NCI-H2107 (cell line): ENCODE measurements around the gene AHSG.
"Not testable (repeated sequence)": the region's sequence is repeated elsewhere in the genome, so short reads cannot be mapped to it uniquely, and the experiment has no call there.

Experiments used
- DNase-seq: peaks from one replicate; lab custom pipeline; 2025; lab: John Stamatoyannopoulos, UW

The AHSG gene

DNA sequence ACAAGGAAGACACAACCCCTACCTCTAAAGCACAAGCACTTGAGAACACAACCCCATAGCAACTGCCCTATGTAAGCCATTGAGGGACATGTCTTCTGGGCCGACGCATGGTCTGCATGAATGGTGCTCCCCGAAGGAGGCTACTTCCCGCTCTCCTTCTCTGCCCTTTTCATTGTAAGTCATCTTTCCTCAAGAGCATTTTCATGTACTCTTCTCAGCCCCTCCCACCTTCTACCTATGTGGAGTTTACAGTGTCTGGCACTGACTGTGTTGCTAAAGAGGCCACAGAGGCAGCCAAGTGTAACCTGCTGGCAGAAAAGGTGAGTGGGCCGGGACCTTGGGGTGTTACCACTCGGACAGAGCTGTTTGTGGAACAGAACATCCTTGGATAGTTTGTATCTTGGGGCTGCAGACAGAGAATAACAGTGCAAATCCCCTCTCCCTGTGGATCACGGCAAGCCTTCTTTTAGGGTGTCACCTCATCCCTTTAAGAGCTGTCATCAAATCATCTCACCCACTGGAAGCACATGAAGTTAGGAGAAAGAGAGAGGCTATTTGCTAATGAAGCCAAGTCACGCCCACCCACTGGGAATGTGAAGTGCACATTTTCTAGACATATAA, 5.6 kb downstream of the AHSG start:
- no peak for DNase-seq

DNA sequence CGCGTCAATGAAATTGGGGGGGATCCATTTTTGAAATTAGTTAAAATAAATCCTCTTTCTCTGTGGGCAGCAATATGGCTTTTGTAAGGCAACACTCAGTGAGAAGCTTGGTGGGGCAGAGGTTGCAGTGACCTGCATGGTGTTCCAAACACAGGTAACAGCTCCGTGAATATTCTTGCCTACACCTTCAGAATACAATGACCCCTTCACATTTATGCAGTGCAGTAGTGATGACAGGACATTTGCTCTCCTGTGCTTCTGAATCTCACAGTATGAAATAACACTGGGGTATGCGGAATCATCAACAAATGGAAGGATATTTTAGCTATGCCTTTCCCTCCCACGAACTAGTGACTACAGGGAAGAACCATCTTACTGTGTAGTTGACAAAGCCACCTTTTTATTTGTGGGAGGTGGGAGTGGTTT, 6.9 kb downstream of the AHSG start:
- no peak for DNase-seq

DNA sequence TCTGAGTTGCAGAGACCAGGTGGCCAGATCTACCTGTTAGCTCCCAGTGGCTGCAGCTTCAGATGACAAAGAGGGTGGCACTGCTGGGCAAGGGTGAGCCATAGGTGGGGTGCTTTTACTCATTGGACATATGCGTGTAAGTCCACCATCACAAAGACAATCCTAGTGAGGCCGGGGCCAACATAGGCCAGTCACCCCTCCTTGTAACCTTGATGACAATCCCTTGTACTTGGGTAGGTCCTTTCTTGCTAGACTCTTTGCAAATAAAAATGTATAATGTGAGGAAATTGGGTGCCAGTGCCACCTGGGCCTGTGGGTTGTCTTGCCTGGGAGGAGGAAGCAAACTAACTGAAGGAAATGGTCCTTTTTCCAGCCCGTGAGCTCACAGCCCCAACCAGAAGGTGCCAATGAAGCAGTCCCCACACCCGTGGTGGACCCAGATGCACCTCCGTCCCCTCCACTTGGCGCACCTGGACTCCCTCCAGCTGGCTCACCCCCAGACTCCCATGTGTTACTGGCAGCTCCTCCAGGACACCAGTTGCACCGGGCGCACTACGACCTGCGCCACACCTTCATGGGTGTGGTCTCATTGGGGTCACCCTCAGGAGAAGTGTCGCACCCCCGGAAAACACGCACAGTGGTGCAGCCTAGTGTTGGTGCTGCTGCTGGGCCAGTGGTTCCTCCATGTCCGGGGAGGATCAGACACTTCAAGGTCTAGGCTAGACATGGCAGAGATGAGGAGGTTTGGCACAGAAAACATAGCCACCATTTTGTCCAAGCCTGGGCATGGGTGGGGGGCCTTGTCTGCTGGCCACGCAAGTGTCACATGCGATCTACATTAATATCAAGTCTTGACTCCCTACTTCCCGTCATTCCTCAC, 7.6 kb downstream of the AHSG start:
- DNase-seq: no peak

DNA sequence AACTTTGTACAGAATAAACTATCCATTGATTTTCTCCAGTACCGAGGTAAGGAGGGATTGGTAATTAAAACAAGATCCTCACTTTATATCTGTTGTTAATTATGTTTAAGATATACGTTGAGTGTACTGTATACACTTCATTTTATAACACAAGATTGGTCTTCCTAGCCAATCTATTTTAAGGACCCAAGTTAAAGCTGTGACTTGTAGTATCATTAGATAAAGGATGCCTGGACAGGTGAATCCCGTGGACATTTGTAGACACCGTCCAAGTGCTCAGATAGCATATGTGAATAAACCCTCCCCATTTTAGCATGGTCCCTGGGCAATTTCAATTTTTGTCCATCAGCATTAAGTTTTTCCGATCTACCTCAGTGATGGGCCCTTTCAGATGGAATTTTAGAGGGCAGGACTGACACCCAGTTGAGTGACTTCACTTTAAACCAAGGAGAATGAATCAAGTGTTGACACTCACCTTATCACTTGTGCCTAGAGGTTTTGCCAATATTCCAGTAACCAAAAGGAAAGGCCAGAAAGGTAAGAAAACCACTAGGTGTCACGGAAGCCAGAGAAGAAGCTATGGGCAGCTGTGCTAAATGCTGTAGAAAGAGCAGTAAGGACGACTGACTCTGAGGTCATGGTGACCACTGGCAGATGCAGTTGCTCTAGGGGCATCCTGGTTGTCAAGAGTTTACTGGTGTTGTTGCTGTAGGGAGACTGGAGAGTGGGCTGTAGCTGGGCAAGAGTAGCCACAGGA, 9.2 kb downstream of the AHSG start:
- no peak for DNase-seq

DNA sequence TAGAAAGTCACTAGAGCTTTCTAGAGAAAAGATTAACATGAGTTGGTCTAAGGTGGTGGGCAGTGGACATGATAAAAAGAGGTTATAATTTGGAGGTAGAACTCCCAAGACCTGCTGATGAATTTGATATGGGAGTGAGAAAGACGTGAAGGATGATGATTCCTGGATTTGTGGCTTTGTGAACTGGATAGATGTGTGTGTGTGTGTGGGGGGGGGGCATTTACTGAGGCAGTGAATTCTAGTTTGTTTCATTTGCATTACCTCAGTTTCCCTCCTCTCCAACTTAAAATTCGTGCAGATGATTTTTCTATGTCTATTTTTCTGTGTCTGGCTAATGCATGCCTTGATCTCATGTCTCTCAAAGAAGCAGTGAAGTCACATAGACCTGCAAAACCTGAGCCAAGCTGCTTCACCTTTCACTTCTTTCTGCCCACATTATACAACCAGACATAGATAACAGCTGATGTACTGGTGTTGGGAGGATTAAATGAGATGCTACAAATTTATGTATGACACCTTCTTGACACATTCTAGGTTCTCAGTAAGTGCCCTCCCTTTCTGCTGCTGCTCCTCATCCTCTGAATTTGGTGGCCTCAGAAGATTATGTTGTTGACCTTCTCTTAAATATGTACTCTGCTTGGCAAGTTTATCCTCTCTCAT, 9.9 kb downstream of the AHSG start:
- no peak for DNase-seq

DNA sequence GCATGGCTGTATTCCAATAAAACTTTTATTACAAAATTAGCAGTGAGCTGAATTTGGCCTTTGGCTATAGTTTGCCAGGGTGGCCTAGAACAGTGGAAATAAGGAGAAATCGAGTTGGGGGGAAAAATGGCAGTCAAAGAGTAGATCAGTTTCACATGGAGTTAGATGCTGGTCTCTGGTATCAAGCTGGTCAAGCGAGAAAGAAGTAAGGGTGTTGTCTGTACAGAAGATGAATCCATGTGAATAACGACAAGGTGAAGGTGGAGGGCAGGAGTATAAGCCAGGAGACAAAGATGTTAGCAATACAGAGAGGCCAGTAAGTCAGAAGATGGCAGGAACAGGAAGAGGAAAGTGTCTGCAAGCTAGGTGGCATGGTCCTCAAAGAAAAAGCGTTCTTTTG, 11.7 kb downstream of the AHSG start:
- DNase-seq: no peak

DNA sequence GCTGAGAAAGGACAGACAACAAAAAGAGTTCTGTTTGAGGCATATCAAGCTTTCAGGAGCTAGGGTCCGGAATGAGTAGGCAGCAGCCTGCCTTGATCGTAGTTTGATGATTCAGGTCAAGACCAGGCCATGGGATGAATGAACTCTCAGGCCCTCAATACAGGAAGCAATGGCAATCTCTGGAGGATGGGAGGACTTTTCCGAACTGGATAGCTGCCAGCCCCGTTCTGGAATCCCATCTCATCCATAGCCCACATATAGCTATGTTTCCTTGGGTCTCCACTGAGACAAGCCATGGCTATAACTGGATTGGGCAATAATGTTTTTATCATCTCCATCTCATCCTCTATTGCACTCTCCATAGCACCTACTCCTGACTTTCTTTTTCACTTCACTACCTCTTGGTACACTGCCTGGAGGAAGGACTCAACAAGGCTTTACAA, 12.8 kb downstream of the AHSG start:
- DNase-seq: no peak

DNA sequence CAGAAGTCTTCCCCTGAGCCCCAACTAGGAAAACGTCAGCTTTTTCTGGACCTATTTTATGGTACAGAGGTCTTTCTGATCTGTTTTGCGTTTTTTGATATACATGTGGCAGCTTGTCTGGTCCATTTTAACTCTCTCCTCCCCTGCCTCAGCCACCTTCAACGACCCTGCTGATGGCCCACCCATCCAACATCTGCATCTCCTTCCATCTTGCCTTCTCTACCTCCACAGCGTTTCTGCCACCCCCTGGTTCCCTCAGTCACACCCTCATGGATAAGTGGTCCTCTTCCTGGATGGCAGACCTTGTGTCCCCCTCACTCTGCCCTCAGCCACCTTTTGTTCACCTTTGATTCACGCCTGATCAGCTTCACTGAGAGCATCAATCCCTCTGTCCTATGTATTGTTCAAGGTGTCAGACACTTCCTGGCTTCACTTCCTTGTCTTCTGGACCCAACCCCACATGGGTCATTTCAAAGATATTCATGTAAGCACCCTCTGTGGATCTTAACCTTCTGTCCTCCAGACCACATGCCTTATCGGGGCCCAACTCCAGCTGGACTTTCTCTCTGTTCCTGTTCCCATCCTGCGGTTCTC, 13.5 kb downstream of the AHSG start:
- DNase-seq: no peak

DNA sequence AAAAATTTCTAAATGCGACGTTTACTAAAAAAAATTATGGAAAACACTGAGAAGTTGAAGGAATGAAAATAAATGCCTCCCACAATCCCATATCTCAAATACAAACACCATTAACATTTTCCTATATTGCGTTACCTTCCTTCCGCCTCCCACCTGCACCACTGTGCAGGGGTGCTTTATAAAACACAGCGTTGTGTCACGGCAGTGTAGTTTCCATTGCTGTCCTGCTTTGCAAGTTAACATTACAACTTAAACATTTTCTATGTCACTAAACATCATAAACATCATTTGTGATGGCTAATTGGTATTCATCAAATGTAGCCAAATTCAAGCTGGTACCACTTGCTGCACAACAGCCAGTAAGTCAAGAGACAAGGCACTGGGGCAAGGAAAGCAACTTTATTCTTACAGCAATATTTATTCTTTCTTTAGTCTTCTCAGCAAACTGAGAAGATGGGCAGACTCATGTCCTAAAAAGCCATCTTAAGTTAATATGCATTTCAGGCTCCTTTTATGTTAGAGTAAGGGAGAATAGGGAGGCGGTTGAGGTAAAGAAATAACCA, 15.1 kb downstream of the AHSG start:
- DNase-seq: no peak

DNA sequence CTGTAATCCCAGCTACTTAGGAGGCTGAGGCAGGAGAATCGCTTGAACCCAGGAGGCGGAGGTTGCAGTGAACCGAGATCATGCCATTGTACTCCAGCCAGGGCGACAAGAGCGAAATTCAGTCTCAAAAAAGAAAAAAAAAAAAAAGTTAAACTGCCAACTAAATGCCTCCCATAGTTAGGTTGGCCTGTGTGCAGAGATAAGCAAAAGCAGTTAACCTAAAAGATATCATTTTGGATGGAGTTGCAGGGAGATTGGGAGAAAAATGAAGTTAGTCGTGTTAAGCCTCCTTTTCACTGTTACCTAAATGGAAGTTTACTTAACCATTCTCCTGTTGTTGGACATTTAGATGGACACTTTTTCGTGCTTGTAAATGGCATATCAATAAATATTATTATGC, 15.9 kb downstream of the AHSG start:
- DNase-seq: no peak

DNA sequence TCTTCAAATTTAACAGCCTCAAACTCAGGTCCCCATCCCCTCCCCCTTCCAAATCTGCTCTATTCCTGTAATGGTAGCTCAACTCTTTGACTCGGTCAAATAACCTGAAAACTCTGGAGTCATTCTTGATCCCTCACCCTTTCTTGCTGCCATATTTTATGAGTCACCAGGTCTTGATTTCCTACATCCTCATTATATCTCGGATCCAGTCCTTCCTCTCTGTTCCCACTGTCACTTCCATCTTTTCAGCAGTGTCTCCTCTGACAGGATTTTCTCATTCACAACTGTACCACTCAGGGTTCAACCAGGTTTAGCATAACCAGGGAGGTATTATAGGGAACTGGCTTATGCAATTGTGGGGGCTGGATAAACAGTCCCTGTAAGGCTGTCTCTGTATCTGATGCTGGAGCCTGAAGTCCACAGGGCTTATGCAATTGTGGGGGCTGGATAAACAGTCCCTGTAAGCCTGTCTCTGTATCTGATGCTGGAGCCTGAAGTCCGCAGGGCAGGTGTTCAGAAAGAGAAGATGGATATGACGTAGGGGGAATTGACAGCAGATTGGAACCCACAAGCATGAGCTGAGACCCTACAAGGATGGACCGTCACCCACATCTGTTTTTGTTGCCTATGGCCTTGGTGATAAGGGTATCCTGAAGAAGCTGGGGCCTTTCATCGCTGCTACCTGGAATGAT, 18.2 kb downstream of the AHSG start:
- no peak for DNase-seq

DNA sequence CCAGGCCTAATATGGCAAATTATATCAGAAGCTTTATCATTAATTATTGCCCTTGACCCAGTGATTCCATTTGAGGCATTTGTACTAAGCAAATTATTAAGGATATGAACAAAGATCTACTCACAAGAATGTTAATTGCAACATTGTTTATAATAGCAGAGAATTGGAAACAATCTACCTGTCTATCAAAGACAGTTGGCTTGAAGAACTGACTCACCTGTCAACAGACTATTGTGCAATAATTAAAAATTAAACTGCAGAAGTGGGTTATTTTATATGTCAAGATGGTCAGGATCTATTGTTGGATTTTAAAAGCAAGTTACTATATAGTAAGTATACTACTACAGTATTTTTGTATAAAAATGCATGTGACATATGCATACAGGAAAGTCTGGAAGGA, 20.6 kb downstream of the AHSG start:
- DNase-seq: no peak

DNA sequence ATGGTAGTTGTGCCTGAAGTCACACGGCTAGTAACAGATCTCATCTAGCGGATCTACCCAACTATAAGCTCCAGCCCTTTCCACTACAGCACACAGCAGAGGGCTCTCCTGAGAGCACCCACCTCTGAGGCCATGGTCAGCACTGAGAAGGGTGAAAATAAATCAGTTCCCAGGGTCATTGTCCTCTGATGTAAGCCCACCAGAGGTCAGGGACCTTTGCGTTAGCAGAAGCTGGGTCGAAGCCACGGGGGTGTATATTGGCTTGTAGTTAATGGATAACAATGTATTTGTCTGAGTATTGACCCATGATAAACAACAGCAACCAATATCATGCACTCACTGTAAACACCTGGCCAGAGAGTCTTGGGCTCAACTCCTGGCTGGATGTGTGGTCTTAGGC, 21.3 kb downstream of the AHSG start:
- DNase-seq: not testable (repeated sequence)

DNA sequence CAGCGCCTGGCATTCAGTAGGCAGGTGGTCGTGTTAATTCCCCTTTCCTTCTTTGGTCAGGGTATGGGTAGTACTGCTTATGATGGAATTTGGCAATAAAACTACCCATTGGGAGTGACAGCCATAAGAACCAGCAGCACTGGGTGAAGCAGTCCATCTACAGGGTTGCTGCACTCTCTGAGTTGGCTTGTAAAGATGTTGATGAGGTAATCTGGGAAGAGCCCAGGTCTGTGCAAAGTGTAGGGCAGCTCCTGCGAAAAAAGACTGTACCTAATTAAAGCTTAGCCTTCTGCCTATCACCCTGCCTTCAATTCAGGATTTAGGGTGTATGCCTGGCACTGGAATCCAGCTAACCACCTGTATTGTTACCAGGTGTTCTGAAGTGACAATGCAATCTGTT, 22.7 kb downstream of the AHSG start:
- no peak for DNase-seq

DNA sequence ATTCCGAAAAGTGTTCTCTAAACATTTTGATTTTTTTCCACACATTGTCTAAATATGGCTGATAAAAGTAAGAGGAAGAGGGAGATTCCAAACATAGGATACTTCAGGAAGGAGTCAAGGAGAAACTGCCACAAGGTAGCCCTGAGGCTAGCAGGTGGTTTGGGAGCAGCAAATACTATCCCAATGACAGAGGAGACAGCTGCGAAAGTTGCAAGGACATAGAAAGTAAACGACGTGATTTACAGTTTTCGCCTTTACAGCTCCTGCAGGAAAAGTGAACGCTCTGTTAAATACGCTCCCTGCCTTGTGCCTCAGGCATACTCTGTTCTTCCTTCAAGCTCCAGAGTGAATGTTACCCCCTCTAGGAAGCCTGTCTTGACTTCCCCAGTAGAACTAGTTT, 23.7 kb downstream of the AHSG start:
- no peak for DNase-seq

DNA sequence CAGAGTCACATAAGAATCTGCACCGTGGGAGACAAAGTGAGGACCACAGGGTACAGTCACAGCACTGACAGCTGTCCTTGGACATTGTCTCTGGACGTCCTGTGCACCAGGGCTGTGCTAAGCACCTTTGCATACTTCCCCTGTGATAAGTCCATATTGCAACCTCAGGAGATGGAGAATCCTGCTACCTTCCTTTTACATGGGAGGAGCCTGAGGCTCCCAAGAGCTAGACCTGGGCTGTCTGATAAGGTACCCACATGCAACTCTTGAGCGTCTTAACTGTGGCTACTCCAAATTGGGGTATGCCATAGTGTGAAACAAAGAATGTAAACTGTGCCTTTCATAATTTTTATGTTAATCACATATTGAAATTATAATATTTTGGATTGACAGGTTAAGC, 24.8 kb downstream of the AHSG start:
- no peak for DNase-seq

DNA sequence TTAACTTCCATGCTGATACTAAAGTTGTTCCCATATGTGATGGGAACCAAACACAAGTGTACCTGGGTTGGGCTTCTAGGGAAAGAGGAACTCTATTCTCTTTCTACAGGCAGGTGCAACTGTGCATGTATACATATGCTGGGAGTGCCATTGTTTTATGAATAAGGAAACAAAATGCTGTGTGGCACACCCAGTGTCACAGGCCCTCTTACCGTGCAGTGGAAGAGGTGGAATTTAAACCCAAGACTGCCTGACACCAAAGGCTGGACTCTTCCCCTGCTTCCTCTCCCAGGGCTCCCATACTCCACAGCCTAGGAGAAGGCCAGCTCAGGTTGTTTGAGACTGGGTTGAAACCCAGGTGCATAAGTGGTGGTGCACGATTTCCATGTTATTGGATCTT, 25.4 kb downstream of the AHSG start:
- DNase-seq: no peak

DNA sequence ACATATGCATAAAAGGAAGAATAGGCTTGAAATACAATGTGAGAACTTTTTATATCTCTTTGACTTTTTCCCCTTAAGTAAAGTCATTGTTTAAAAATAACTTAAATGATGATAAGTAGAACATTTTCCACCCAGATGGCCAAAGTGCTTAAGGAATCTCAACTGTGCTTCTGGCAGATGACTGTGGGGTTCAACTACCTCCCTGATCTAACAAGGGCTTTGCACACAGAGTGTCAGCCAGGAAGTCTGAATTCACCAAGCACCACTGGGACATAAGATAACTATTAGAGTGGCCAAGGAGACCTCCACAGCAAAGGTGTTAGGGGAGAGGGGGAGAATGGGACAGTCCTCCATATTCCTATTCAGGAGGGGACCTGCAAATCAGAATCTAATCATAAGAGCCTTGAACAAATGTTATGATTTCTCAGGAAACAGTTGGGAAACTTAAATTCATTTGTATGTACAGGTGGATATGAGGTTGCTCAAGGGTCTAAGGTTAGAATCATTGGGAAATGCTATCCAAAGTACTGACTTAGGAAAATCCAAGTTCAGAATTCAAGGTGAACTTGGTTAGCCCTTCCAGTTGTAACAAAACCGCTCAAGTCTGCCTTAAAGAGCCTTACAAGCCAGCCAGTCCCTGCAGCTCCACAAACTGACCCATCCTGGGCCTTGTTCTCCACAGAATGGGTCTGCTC, 27.1 kb downstream of the AHSG start, which contains the start of gene FETUB:
FETUB (plus strand) TSS at position 622 of the 695 bp plus-strand sequence; CDS start at position 684, 62 bp downstream.
- no peak for DNase-seq

DNA sequence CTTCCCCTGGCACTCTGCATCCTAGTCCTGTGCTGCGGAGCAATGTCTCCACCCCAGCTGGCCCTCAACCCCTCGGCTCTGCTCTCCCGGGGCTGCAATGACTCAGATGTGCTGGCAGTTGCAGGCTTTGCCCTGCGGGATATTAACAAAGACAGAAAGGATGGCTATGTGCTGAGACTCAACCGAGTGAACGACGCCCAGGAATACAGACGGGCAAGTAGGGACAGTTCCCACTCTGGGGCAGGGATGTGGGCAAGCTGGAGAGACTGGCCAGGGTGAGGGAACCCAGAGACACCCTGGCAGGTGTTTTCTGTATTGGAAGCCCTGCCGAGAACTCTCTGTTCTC, 27.6 kb downstream of the AHSG start:
- DNase-seq: no peak

DNA sequence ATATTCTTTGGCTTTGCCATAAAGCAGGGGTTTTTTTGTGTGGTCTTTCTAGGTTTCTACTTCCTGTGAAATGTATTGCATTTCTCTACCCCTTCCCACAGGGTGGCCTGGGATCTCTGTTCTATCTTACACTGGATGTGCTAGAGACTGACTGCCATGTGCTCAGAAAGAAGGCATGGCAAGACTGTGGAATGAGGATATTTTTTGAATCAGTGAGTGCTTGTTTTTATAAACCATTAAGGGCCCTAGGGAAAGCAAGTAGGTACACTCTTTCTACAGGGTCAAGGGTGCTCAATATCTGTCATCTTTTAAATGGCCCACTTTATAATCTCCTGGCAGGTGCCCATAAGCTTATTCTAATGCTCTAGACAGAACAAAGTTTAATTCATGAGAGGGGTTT, 28.1 kb downstream of the AHSG start:
- DNase-seq: no peak
